Stimulated activated CD4-positive, alpha-beta T cell treated with anti-CD3 and anti-CD28 coated beads, TNF-alpha, amount 100 ng/mL, for 48 hours (primary cell): ENCODE results near the gene SCMH1.
"Not testable (repeated sequence)": the region's sequence is repeated elsewhere in the genome, so short reads cannot be mapped to it uniquely, and the experiment has no call there.

Source experiments
- DNase-seq, 3 donors: peaks; one replicate each; pipeline ENCODE4 v3.0.0-alpha.2; 2020; ENCODE audit warnings: low read depth in 3 of 3

Gene SCMH1

DNA sequence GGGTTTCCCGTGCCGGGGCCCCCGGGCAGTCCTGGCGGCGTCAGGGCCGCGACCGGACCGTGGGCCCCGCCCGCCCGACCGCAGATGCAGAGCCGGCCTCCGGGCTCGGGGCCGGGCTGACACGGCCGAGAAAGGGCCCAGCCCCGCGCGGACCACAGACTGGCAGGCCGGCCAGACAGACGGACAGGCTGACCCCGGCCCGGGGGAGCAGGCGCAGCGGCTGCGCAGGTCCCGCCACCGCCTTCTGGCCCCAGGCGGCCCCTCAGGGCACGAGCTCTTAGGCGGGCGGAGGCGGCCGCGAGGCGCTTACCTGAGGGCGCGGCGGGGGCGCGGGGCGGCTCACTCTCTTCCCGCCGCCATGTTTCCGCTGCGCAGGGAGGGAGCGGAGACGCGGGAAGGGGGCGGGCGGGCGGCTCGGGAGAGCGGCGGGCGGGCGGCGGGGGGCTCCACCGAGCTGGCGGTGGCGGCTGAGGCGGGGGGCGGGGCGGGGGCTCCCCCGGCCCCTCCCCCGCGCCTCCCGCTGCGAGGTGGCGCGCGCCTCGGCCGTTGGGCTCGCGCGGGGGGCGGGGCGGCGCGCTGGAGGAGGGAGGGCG is at the start of gene SCMH1:
SCMH1 (minus strand) TSS at position 558 of the 593 bp plus-strand sequence. CDS start 56,173 bp downstream, outside the sequence.
- peak; percentile 13 to 52 (median 14) for DNase-seq

GRCh38 chr1:41291195-41291594 is 49.1 kb upstream of the SCMH1 start:
- DNase-seq: no peak

DNA sequence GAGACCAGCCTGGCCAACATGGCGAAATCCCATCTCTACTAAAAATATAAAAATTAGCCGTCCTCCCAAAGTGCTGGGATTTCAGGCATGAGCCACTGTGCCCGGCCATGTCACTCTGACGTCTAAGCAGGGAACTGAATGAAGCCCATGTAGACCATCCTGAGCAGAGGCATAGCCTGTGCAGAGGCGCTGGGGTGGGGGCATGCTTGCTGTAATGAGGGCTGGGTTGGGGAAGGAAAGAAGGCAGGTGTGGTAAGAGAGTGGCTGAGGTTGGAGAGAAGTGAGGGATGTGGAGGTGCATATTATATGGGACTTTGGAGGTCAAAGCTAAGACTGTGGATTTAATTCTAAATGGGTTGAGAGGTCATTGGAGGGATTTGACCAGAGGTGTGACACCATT is 47.1 kb upstream of the SCMH1 start:
- DNase-seq: no peak

DNA sequence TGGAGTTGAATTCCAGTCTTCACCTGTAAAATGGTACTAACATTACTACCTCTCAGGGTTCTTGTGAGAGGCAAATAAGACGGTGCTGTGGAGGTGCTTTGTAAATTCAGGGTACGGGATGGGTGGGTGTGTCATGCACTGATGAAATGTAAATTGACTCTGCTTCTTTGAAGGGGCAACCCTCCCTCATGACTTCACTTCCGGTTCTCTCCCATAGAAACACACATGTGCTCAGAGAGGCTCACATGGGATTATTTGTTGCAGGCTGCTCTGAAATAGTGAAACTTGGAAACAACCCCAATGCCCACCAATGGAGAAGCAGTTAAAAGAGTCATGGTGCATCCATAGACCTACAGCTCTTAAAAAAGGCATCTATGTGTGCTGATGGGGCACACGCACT is 44.9 kb upstream of the SCMH1 start:
- no peak for DNase-seq

DNA sequence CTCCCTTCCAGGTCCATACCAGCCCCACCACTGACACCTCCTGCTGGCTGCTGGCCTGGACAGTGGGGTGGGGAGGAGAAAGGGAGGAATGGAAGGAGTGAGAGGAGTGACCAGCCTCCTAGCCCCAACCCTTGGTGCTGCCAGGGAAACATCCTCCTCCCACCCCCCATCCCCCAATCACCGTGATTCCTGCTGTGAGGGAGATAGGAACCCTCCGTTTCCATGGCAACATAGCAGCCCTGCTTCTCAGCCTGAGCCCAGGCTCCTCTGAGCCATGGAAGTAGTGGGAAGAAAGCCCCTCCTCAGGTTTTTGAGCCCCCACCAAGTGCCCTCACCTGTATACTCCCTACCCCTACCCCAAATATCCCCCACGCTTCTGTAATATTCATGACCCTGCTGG is 44.4 kb upstream of the SCMH1 start:
- DNase-seq: no peak

- DNase-seq: no peak
Measured at GRCh38 chr1:41285818-41286217, 43.7 kb upstream of the SCMH1 start.

DNA sequence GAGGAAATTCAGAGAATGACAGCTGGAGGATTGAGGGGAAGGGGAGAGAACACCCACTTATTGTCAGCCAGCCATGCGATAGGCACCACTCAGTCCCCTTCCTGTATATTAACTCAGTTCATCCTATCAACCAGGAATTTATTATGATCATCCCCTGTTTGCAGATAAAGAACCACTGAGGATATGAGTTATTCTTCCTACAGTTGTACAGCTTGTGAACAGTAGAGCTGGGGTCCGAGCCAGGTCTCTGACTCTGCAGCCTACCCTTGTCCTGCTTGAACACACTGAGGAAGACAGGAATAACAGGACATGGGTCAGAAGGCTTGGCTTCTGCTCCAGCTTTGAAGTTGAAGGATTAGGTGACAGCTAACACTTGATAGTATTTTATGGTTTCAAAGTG is 42.0 kb upstream of the SCMH1 start:
- DNase-seq: no peak

DNA sequence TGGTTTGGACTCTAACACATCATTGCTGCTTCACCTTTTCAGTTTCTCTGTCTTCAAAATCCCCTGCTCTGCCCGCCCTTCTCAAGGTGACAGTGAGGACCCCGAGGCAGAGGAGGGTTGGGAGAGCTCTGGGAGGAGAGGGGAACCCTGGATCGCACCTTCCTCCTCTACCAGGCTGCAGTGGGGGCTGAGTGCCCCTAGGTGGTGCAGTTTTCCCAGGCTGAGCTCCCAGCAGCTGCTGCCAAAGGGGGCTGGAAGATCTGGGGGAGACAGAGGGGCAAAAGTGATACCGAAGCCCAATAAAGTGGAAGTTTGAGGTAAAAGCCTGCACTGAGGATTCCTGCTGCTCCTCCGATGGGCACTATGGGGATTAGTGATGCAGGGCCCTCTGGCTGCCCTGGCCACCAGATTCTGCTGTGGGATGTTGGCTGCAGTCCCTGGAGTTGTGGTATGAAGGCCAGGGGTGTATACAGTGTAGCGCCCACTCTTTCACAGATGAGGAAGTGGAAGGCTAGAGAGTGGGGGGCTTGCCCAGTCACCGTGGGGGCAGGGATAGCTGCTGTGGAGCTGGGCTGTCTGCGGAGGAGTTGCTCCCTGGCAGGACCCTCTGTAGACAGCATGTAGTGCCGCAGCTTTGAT is 40.7 kb upstream of the SCMH1 start:
- DNase-seq: peak in 2 of 3 donors; percentile 1 to 11

GRCh38 chr1:41281334-41281733 is 39.2 kb upstream of the SCMH1 start:
- DNase-seq: no peak

- no peak for DNase-seq
Measured at GRCh38 chr1:41280202-41281032, 38.3 kb upstream of the SCMH1 start.

DNA sequence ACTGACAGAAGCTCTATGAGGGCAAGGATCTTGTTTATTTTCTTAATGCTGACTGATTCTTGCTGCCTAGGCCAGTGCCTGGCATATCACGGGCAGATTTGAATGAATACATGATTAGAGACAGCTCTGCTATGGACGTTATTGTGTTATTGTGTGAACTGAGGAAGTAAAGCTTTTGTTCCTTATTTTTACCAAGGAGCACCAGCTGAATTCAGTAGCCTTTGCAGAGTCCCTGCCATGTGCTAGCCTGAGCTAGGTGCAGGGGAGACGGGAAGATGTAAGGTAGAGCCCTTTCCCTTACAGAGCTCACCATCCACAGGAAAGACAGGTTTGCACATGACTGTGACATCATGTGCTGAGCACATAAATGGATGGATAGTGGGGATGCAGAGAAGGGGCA is 36.0 kb upstream of the SCMH1 start:
- no peak for DNase-seq

DNA sequence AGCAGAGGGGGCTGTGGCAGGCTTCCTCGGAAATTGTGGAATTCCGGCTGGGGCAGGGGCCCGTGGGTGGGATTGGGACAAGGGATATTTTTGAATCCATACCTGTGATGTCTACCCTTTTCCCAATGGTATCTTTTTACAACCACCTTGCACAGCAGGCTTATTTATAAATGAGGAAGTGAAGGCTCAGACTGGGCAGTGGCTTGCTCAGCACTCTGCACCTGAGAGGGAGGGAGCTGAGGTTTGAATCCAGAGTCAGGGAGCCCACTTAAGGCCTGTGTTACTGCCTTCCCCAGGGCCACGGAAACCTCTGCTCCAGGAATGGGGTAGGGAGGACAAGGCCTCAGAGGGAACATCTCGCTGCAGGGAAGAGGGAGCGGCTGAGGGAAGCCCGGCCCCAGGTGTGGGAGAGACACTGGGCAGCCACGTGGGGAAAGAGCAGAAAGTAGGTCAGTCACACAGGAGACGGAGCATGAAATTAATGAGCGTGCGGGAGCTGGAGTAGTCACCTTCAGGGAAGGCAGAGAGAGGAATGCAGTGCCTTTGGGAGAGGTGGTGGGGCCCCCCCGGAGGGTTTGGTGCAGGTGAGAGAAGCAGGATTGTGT is 35.4 kb upstream of the SCMH1 start:
- no peak for DNase-seq

GRCh38 chr1:41275831-41276230 is 33.7 kb upstream of the SCMH1 start:
- DNase-seq: no peak

DNA sequence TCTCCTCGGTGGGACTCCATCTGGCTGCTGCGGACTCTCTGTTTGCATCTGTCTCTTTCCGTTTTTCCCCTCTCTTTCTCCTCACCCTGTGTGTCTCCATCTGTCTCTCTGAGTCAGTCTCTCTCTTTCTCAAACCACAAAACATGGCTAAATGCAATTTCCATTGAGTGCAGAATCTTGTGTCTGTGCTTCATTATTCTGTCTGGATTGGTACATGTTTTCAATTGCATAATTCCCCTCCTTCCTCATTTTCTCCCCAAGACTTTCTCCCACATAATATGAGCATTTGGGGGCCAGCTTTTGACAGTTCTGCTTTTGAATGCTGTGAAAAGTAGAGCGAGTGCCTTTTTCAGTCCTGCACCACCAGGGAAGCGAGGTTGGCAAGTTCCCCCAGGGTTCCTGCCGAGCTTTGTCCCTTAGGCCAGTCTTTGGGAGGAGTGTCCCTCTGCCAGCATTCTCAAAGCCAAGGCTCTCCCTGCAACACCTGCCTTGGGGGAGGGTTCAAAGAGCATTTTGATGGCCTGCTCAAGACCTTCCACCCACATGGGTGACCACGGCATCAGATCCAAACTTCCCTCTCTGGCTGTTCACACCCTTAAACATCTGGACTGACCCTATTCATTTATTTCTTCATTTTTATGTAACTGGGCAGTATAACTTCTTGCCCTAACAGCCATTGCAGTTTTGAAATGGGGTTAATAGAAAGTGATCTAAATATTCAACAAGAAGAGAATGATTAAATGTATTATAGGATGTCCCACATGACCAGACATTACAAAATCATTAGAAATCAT is 32.8 kb upstream of the SCMH1 start:
- no peak for DNase-seq

DNA sequence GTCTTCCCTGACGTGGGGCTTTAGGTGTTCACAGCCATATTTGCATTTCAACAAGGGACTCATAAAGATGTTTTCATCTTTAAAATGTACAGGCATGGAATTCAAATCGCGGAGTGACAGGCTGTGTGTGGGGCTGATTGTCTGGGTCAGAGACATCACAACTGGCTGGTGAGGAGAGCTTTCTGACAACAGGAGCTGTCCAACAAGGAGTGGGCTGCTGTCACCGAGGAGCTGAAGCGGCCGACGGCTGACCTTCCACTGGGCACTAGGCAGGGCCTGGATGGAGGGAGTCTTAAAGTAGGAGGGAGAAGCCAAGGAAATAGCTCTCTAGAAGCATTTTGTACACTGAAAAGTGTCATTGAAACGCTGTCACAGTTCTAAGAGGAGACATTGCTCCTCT is 30.5 kb upstream of the SCMH1 start:
- no peak for DNase-seq

DNA sequence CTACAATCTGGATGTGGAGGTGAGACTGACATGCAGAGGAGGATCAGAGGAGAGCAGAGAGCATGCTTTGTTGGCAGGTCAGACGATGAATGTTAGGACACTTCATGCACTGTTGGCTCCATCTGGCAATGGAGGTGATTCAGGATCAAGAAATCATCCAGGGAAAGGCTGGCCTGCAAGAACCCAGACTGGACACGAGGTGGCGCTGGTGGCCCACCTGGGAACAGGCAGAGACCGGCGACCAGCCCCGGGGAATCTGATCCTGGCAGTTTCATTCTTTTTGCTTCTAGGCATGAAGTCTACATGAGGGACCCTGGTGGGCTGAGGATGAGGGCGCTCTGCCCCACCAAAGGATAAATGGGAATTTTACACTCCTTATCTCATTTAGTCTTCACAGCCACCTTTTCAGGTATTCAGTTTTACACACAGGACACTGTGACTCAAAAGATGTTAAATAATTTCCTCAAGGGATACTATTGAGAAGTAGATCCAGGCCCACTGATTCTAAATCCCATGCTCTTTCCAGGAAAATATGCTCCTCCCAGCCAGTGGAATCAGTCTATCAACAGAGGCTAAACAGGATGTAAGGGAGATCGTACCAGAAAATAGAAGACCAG is 26.2 kb upstream of the SCMH1 start:
- peak; percentile 26 to 54 (median 52) for DNase-seq

- no peak for DNase-seq
Measured at GRCh38 chr1:41261926-41262618, 20.0 kb upstream of the SCMH1 start.

GRCh38 chr1:41260768-41261167 is 18.7 kb upstream of the SCMH1 start:
- DNase-seq: no peak

- no peak for DNase-seq
Measured at GRCh38 chr1:41259221-41259620, 17.1 kb upstream of the SCMH1 start.

DNA sequence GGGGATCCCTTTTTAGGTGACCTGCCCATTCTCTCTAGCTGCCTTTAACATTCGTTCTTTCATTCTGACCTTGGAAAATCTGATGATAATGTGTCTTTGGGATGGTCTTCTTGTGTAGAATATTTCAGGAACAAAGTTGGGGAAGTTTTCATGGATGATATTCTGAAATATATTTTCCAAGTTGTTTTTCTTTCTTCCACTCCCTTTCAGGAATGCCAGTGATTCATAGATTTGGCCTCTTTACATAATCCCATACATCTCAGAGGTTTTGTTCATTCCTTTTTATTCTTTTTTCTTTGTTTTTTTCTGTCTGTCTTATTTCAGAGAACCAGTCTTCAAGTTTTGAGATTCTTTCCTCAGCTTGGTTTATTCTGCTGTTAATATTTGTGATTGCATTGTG is 13.9 kb upstream of the SCMH1 start:
- no peak for DNase-seq

DNA sequence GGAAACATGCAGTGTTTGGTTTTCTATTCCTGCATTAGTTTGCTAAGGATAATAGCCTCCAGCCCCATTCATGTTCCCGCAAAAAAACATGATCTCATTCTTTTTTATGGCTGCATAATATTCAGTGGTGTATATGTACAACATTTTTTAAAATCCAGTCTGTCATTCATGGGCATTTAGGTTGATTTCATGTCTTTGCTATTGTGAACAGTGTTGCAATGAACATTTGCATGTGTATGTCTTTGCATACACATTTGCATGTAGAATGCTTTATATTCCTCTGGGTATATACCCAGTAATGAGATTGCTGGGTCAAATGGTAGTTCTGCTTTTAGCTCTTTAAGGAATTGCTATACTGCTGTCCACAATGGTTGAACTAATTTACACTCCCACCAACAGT is 9.0 kb upstream of the SCMH1 start:
- DNase-seq: not testable (repeated sequence)
